Measurements from ENCODE around the gene CFAP20DC.

CFAP20DC gene

DNA sequence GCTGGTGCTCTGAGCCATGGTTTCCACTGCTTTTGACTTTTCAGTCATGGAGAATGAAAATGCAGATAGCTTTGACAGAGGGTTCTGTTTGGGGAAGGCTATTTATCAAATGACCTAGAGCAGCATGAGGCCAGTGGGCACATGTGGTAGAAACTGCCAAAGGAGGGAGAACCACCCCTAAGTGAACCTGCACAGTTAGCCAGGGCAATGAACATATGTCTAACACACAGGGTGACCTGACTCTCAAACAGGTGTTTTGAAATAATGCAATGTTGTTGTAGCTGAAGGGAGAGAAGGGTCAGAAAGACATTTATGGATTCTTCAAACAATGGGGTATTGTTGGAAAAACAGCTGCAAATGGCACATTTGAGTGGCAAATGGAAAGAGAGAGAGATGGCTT is 208.9 kb downstream of the CFAP20DC start:
- ChIA-PET CTCF (no interaction called here), POLR2A (no interaction called here)
- DNase-seq (ENCODE audit: extremely low spot score): no peak
- TF ChIP-seq BHLHE40 (IDR thresholded peaks at IDR 0.05; ENCODE audit: borderline replicate concordance): no peak
- no peak for TF ChIP-seq LEF1 (IDR thresholded peaks at IDR 0.05; ENCODE audit: borderline replicate concordance)
- TF ChIP-seq TARDBP (IDR thresholded peaks at IDR 0.05): no peak
- TF ChIP-seq L3MBTL2 (conservative IDR thresholded peaks at IDR 0.05): no peak
- TF ChIP-seq NFRKB (IDR thresholded peaks at IDR 0.05): no peak
- TF ChIP-seq ZNF384 (IDR thresholded peaks at IDR 0.05): no peak
- no peak for TF ChIP-seq HDGF (IDR thresholded peaks at IDR 0.05; ENCODE audit: borderline replicate concordance)
- no peak for TF ChIP-seq CTBP1 (IDR thresholded peaks at IDR 0.05; ENCODE audit: borderline replicate concordance)
- TF ChIP-seq, protein P1, sequence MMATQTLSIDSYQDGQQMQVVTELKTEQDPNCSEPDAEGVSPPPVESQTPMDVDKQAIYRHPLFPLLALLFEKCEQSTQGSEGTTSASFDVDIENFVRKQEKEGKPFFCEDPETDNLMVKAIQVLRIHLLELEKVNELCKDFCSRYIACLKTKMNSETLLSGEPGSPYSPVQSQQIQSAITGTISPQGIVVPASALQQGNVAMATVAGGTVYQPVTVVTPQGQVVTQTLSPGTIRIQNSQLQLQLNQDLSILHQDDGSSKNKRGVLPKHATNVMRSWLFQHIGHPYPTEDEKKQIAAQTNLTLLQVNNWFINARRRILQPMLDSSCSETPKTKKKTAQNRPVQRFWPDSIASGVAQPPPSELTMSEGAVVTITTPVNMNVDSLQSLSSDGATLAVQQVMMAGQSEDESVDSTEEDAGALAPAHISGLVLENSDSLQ (IDR thresholded peaks at IDR 0.05): no peak
- TF ChIP-seq SUZ12 (IDR thresholded peaks at IDR 0.05): no peak
- TF ChIP-seq FOXM1 (IDR thresholded peaks at IDR 0.05; ENCODE audit: borderline replicate concordance): no peak
- TF ChIP-seq FOXK2 (IDR thresholded peaks at IDR 0.05): no peak
- no peak for TF ChIP-seq ARNT (IDR thresholded peaks at IDR 0.05)
- TF ChIP-seq FOXA1 (IDR thresholded peaks at IDR 0.05): no peak
- TF ChIP-seq ELF4 (IDR thresholded peaks at IDR 0.05): no peak
- no peak for TF ChIP-seq SP1 (IDR thresholded peaks at IDR 0.05)

DNA sequence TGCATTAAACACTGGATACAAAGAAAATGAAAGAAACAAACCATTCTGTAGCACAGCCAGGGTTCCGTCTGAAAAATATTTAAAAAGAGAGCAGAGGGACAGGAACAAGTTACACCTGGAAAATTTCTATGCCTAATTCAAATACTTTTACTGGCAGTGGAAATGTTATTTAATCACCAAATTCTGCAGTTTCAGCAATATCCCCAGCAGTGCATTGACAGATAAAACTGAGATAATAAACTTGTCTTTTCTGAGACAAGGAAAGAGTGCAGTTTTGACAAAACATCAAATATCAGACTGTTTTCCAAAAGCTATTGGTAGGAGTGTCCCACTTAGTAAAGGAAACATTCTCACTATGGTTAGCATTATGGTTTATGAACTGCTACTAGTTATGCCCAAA is 209.9 kb downstream of the CFAP20DC start:
- ChIA-PET CTCF (no interaction called here), POLR2A (no interaction called here)
- TF ChIP-seq ZNF384 (IDR thresholded peaks at IDR 0.05) (no peak), CTBP1 (IDR thresholded peaks at IDR 0.05; ENCODE audit: borderline replicate concordance) (no peak), SP1 (IDR thresholded peaks at IDR 0.05) (no peak), SUZ12 (IDR thresholded peaks at IDR 0.05) (no peak), FOXA1 (IDR thresholded peaks at IDR 0.05) (no peak), ELF4 (IDR thresholded peaks at IDR 0.05) (no peak), ARNT (IDR thresholded peaks at IDR 0.05) (no peak), TARDBP (IDR thresholded peaks at IDR 0.05) (no peak), FOXK2 (IDR thresholded peaks at IDR 0.05) (no peak), L3MBTL2 (conservative IDR thresholded peaks at IDR 0.05) (no peak), HDGF (IDR thresholded peaks at IDR 0.05; ENCODE audit: borderline replicate concordance) (no peak), LEF1 (IDR thresholded peaks at IDR 0.05; ENCODE audit: borderline replicate concordance) (no peak), NFRKB (IDR thresholded peaks at IDR 0.05) (no peak), FOXM1 (IDR thresholded peaks at IDR 0.05; ENCODE audit: borderline replicate concordance) (no peak), BHLHE40 (IDR thresholded peaks at IDR 0.05; ENCODE audit: borderline replicate concordance) (no peak)
- TF ChIP-seq, protein P1 (IDR thresholded peaks at IDR 0.05): no peak
- DNase-seq (ENCODE audit: extremely low spot score): no peak

DNA sequence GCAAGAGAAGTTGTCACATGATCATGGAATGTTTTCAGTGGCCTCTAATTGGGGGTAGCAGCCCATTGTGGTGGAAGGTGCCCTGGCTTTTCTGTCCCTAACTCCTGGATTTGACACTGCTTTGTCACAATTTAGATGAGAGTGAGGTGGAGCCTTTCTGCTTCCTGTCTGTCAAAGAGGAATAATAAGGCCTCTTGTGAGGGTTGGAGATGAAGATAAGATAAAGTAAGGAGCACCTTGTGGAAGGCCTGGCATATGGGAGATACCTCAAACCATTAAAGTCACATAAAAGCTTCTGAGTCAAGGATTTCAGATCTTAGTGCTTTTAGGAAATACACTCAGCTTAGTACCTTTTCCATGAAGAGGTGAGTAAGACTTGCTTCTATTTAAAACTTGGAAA is 210.6 kb downstream of the CFAP20DC start:
- no peak for DNase-seq (ENCODE audit: extremely low spot score)
- ChIA-PET CTCF (no interaction called here), POLR2A (no interaction called here)
- no peak for TF ChIP-seq TARDBP (IDR thresholded peaks at IDR 0.05)
- TF ChIP-seq ARNT (IDR thresholded peaks at IDR 0.05): no peak
- no peak for TF ChIP-seq ZNF384 (IDR thresholded peaks at IDR 0.05)
- no peak for TF ChIP-seq FOXA1 (IDR thresholded peaks at IDR 0.05)
- TF ChIP-seq SUZ12 (IDR thresholded peaks at IDR 0.05): no peak
- no peak for TF ChIP-seq BHLHE40 (IDR thresholded peaks at IDR 0.05; ENCODE audit: borderline replicate concordance)
- TF ChIP-seq CTBP1 (IDR thresholded peaks at IDR 0.05; ENCODE audit: borderline replicate concordance): no peak
- TF ChIP-seq NFRKB (IDR thresholded peaks at IDR 0.05): no peak

DNA sequence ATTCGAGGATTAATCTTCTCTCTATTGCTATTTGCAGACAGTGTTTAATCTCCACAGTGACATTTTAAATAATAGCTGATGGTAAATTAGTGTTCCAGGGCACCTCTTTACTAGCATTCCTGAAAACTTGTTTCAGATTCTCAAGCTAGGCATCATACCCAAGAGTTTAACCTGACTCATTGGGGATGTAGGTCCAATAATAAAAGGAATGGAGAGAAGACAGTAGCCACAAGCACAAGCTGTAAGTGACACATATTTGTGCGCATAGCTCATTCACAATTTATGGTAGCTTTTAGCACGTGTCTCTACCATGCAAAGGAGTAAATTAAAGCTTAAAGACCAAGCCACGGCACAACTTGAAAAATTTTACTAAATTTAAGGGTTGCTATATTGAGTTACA is 212.0 kb downstream of the CFAP20DC start:
- TF ChIP-seq NFRKB (IDR thresholded peaks at IDR 0.05) (no peak), FOXA1 (IDR thresholded peaks at IDR 0.05) (no peak), TARDBP (IDR thresholded peaks at IDR 0.05) (no peak)
- POLR2A ChIA-PET: no interaction called here
- DNase-seq (ENCODE audit: extremely low spot score): no peak
- CTCF ChIA-PET: no interaction called here

DNA sequence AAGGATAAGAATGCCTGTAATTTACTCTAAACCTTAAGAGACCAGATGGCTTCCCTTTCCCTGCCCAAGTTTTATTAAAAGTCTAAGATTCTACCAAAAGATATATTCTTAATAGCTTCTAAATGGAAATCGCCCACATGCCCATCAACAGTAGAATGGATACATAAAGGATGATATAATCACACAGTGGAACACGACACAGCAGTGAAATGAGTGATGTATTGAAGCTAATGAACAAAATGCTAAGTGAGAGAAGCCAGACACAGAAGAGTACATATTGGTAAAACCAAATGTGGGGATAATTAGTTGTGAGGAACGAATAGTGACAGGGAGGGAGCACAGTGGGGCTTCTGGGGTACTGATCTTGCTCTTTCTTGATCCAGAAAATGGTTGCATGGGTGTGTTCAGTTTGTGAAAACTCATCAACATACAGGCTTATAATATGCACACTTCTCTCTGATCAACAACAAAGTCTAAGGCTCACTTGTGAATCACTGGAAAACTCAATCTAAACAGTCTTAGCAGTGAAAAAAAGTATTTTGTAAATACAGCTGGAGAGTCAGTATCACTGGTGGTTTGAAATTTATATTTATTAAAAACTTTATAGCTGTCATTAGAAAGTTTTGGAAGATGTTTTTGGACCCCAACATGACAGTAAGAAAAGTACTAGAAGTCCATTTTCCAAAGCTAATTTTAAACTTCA is 212.5 kb downstream of the CFAP20DC start:
- DNase-seq (ENCODE audit: extremely low spot score): no peak
- TF ChIP-seq HDGF (IDR thresholded peaks at IDR 0.05; ENCODE audit: borderline replicate concordance) (no peak), NFRKB (IDR thresholded peaks at IDR 0.05) (no peak), BHLHE40 (IDR thresholded peaks at IDR 0.05; ENCODE audit: borderline replicate concordance) (no peak), SP1 (IDR thresholded peaks at IDR 0.05) (no peak), LEF1 (IDR thresholded peaks at IDR 0.05; ENCODE audit: borderline replicate concordance) (no peak), ZNF384 (IDR thresholded peaks at IDR 0.05) (no peak), FOXA1 (IDR thresholded peaks at IDR 0.05) (no peak), L3MBTL2 (conservative IDR thresholded peaks at IDR 0.05) (no peak), ARNT (IDR thresholded peaks at IDR 0.05) (no peak), FOXM1 (IDR thresholded peaks at IDR 0.05; ENCODE audit: borderline replicate concordance) (no peak), FOXK2 (IDR thresholded peaks at IDR 0.05) (no peak), SUZ12 (IDR thresholded peaks at IDR 0.05) (no peak), TARDBP (IDR thresholded peaks at IDR 0.05) (no peak), ELF4 (IDR thresholded peaks at IDR 0.05) (no peak)
- ChIA-PET POLR2A (no interaction called here), CTCF (no interaction called here)

DNA sequence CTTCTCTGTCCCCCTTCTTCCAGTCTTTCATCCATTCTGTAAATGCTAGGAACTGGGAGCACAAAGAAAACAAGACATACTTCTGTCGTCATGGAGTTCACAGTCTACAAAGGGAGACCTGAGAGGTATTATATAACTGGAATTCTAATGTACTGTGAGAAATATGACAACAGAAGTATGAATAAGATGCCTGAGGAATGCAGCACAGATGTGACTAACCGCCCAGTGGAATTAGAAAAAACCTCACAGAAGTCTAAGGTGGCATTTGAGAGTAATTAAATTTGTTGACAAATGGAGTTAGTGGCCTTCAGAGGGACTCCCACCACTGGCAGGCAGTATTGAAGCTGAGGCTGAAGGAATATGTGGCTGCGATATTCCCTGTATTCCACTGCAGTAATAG is 214.7 kb downstream of the CFAP20DC start:
- TF ChIP-seq FOXK2 (IDR thresholded peaks at IDR 0.05): no peak
- no peak for TF ChIP-seq ARNT (IDR thresholded peaks at IDR 0.05)
- no peak for TF ChIP-seq CTBP1 (IDR thresholded peaks at IDR 0.05; ENCODE audit: borderline replicate concordance)
- TF ChIP-seq FOXM1 (IDR thresholded peaks at IDR 0.05; ENCODE audit: borderline replicate concordance): no peak
- TF ChIP-seq, protein P1 (IDR thresholded peaks at IDR 0.05): no peak
- TF ChIP-seq NFRKB (IDR thresholded peaks at IDR 0.05): no peak
- no peak for TF ChIP-seq BHLHE40 (IDR thresholded peaks at IDR 0.05; ENCODE audit: borderline replicate concordance)
- TF ChIP-seq LEF1 (IDR thresholded peaks at IDR 0.05; ENCODE audit: borderline replicate concordance): no peak
- no peak for TF ChIP-seq ZNF384 (IDR thresholded peaks at IDR 0.05)
- TF ChIP-seq HDGF (IDR thresholded peaks at IDR 0.05; ENCODE audit: borderline replicate concordance): no peak
- no peak for TF ChIP-seq L3MBTL2 (conservative IDR thresholded peaks at IDR 0.05)
- no peak for TF ChIP-seq SP1 (IDR thresholded peaks at IDR 0.05)
- no peak for TF ChIP-seq SUZ12 (IDR thresholded peaks at IDR 0.05)
- TF ChIP-seq TARDBP (IDR thresholded peaks at IDR 0.05): no peak
- no peak for TF ChIP-seq FOXA1 (IDR thresholded peaks at IDR 0.05)
- no peak for TF ChIP-seq ELF4 (IDR thresholded peaks at IDR 0.05)
- DNase-seq (ENCODE audit: extremely low spot score): no peak
- ChIA-PET CTCF (no interaction called here), POLR2A (no interaction called here)
